ENCODE results near the gene RPS26.
"Not testable (repeated sequence)": the region's sequence is repeated elsewhere in the genome, so short reads cannot be mapped to it uniquely, and the experiment has no call there.

RPS26 gene

DNA sequence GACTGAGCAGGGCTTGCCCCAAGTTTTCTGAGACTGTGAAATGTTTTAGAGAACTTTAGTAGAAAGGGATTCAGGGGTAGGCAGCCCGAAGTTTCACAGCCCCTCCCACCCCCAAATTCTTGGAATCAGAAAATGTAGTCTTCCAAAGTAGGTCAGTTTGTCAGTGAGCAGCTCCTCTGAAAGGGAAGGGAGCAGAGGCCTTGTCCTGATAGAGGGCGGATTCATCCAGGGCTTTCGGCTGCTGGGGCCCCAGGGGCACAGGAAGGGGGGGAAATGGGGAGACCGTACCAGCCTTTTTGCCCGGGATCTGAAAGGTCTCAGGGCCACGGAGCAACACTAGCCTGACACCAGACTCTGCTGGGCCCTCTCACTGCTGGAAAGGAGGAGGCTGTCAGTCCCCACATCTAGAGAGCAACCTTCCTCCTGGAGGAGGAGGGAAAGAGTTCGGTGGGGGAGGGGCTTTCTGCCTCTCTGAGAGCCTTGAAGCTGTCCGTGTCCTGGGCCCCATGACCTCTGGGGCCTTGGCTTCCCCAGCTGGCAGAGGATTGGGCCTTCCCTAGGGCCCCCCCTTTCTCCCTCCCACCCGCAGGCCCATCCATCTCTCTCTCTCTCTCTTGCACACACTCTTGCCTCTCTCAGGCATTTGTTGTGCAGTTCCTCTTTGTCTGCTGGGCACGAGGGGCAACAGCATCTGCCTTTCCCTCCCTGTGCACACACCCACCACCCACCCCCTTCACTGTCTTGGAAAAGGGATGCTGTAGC lies 21.1 kb upstream of the RPS26 start, which contains the start of gene IKZF4:
Gene IKZF4, plus strand, starts transcription at position 621 of the 762 bp plus-strand sequence. CDS start 451 bp downstream, outside the sequence.
- FAIRE-seq (no peak), DNase-seq (ENCODE audit: low spot score) (no peak)

DNA sequence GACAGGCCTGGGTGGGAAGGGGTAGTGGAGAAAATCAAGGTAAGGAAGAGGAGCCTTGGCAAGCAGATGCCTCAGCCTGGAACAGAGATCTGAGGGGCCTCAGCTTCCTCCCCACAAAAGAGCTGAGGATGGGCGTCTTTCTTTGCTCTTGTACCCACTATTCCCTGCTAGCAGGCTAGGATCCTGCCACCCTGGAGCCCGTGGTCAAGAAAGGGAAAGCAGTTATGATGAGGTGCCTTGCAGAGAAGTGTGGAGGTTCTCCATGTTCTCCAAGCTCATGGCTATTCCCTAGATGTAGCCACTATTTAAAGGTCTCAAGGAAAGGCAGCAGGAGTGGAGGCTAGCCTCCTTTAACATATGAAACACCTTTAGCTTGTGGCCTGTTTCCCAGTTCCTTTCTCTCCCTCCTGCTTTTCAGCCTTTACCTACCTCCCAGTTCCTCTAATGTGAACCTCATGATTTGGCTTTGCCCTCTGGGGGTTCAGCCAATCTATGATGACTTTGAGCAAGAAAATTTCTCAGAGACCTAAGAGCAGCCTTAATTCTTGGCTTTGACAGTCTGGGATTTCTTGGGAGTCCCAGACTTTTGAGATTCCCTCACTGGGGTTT lies 19.7 kb upstream of the RPS26 start:
- FAIRE-seq = no peak
- no peak for DNase-seq (ENCODE audit: low spot score)

DNA sequence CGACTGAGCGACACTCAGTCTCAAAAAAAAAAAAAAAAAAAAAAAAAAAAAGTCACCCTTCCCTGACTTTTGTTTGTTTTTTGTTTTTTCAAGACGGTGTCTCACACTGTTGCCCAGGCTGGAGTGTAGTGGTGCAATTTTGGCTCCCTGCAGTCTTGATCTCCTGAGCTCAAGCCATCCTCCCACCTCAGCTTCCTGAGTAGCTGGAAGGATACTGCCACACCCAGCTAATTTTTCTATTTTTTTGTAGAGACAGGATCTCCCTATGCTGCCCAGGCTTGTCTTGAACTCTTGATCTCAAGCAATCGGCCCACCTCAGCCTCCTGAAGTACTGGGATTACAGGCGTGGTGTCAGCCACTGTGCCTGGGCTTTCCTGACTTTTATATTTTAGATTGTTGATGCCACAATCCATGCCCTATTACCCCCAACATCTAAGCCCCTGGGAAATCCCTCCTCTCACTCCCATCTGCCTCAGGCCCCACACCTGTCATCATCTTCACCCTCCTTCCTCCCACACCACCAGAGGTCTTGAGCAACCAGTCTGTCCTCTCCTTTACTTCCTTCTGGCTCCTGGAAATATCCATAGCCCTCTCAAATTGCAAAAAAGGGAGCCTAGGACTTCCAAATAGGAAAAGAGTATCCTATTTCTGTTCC lies 13.1 kb upstream of the RPS26 start:
- DNase-seq (ENCODE audit: low spot score) (no peak), FAIRE-seq (no peak)

DNA sequence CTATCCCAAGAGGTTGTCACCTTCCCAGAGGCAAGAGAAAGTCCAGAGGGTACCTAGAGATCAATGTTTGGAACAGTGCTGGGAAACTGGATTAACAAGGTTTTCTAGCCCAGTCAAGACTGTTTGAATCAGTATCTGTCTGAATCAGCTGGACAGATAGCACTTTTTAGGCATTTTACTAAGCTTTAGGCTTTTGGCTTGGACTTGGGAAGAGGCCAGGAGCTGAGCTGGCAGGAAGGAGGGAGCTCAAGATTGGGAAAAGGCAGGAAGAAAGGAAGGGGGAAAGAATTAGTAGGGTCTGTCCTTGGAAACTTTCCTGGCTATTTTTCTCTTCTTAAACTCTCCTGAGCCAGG lies 12.6 kb upstream of the RPS26 start:
- FAIRE-seq (no peak), DNase-seq (ENCODE audit: low spot score) (no peak)

DNA sequence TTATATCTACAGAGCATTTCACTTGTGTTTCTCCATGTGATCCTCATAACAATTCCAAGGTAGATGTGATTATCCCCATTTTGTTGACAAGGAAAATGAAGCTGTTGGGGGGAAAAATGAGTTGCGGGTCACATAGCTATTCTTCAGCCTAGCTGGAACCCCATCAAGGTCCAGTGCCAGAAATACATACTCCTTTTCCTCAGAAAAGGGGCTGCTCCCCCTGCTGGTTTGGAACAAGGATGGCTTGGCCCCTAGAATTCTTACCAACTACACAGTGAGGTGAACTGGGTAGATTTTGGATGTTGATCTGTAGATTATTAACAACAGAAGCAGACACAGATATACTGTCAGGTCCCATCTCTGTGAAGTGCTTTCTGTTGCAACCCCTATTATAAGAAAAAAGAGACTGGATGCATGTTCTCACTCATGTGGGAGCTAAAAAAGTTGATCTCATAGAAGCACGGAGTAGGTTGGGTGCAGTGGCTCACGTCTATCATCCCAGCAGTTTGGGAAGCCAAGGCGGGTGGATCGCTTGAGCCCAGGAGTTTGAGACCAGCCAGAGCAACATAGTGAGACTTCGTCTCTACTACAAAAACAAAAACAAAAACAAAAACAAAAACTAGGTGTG lies 11.9 kb upstream of the RPS26 start:
- DNase-seq (ENCODE audit: low spot score) = peak; percentile 47
- no peak for FAIRE-seq

DNA sequence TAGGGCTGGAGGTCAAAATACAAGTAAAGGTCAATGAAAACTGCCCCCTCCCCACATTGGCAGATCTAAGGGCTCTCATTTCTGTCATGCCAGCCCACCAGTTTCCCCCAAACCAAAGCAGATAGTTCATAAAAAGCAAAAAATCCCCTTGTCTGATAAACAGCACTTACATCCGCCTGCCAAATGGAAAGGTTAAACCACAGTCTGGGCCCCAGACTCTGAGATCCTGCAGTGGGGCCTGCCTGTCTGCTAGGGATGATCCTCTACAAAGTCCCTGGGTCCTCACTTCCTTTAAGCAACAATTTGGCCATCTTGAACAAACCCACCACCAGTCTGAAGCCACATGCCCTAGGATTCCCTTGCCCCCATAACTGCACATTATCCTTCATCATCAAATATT lies 9.7 kb upstream of the RPS26 start:
- DNase-seq (ENCODE audit: low spot score) (no peak), FAIRE-seq (no peak)

DNA sequence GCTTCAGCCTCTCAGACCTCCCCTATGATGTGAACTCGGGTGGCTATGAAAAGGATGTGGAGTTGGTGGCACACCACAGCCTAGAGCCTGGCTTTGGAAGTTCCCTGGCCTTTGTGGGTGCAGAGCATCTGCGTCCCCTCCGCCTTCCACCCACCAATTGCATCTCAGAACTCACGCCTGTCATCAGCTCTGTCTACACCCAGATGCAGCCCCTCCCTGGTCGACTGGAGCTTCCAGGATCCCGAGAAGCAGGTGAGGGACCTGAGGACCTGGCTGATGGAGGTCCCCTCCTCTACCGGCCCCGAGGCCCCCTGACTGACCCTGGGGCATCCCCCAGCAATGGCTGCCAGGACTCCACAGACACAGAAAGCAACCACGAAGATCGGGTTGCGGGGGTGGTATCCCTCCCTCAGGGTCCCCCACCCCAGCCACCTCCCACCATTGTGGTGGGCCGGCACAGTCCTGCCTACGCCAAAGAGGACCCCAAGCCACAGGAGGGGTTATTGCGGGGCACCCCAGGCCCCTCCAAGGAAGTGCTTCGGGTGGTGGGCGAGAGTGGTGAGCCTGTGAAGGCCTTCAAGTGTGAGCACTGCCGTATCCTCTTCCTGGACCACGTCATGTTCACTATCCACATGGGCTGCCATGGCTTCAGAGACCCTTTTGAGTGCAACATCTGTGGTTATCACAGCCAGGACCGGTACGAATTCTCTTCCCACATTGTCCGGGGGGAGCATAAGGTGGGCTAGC lies 7.0 kb upstream of the RPS26 start:
- no peak for DNase-seq (ENCODE audit: low spot score)
- FAIRE-seq = no peak

DNA sequence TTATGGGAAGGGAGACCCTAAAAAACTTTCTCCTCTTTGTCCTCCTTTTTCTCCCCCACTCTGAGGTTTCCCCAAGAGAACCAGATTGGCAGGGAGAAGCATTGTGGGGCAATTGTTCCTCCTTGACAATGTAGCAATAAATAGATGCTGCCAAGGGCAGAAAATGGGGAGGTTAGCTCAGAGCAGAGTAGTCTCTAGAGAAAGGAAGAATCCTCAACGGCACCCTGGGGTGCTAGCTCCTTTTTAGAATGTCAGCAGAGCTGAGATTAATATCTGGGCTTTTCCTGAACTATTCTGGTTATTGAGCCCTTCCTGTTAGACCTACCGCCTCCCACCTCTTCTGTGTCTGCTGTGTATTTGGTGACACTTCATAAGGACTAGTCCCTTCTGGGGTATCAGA lies 4.6 kb upstream of the RPS26 start:
- no peak for FAIRE-seq

DNA sequence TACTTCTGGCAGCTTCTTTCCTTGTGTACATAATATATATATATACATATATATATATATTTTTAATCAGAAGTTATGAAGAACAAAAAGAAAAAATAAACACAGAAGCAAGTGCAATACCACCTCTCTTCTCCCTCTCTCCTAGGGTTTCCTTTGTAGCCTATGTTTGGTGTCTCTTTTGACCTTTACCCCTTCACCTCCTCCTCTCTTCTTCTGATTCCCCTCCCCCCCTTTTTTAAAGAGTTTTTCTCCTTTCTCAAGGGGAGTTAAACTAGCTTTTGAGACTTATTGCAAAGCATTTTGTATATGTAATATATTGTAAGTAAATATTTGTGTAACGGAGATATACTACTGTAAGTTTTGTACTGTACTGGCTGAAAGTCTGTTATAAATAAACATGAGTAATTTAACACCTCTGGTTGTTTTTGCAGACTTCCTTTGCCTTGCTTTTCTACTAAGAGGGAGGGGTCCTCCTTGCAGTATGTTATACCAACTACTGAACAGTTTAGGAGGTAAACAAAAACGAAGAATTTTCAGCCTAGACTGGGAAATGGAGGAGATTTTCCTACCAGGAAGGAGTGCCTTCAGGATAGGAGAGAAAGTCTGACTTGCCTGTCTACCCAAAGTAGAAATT lies 3.6 kb upstream of the RPS26 start:
- no peak for FAIRE-seq
- no peak for DNase-seq (ENCODE audit: low spot score)

More for the DNA sequence above, 4.6 kb upstream of the RPS26 start:
- DNase-seq (ENCODE audit: low spot score) = no peak

DNA sequence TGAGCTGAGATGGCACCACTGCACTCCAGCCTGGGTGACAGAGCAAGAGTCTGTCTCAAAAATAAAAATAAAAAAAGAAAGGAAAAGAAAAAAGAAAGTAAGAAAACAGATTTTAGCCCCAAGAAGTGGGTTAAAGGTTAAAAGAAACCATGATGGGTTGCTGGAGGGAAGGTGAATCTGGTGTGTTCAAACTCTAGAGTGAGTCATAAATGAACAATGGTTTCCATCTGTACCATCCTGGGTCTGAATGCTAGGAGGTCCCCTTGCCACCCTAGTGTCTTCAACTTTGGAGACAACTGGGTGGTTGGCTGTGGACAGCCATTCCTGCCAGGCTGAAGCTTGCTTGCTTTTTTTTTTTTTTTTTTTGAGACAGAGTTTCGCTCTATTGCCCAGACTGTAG lies 1.6 kb upstream of the RPS26 start:
- DNase-seq (ENCODE audit: low spot score) (no peak), FAIRE-seq (no peak)

DNA sequence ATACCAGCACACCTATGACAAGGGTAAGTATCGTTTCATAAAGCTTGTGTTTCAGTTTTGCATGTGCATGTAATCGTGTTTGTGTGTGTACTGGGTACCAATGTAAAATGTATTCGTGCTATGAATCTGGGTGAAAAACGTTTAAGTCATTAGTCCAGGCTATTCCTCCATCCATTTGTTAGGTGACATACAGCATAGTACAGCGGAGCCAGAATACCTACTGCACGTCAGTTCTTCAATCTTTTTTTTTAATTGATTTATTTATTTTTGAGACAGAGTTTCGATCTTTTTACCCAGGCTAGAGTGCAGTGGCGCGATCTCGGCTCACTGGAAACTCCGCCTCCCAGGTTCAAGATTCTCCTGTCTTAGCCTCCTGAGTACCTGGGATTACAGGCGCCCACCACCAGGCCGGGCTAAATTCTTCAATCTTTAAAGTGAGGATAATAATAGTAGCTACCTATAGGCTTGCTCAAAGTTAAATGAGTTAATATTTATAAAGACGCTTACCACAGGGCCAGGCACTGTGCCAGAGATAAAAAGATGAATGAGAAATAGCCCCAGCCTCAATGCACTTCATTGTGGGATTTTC lies 661 bp upstream of the RPS26 start:
- FAIRE-seq (no peak), DNase-seq (ENCODE audit: low spot score) (no peak)

DNA sequence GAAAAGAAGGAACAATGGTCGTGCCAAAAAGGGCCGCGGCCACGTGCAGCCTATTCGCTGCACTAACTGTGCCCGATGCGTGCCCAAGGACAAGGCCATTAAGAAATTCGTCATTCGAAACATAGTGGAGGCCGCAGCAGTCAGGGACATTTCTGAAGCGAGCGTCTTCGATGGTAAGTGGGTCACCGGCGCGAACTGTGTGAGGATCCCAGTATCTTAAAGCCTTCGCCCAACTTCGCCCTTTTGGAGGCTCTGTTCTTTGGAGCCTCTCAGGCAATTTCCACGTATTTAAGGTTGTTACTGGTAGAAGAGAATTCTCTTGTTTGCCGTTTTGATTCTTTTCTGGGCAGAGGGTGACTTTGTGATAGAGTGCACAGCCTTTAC lies 704 bp downstream of the RPS26 start:
- DNase-seq (ENCODE audit: low spot score) = not testable (repeated sequence)

DNA sequence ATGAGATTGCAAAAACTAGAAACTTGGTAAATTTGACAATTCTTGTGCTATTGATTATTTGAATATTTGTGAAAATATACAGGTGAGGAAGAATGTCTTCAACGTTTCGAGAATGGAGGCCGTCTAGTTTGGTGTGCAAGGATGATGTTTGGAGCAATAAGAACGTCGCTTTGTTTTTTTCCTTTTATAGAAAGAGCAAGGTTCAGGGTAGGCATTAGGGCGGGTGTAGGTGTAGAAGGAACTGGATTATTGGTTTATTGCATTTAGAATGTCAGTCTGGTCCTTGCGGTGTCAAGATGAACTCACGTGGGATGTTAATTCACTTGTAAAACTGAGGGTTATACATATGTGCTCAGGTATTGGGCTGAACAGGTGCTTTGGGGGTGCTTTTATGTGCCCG lies 1.1 kb downstream of the RPS26 start:
- FAIRE-seq (no peak), DNase-seq (ENCODE audit: low spot score) (no peak)

More for the DNA sequence above, 704 bp downstream of the RPS26 start:
- FAIRE-seq = not testable (repeated sequence)

DNA sequence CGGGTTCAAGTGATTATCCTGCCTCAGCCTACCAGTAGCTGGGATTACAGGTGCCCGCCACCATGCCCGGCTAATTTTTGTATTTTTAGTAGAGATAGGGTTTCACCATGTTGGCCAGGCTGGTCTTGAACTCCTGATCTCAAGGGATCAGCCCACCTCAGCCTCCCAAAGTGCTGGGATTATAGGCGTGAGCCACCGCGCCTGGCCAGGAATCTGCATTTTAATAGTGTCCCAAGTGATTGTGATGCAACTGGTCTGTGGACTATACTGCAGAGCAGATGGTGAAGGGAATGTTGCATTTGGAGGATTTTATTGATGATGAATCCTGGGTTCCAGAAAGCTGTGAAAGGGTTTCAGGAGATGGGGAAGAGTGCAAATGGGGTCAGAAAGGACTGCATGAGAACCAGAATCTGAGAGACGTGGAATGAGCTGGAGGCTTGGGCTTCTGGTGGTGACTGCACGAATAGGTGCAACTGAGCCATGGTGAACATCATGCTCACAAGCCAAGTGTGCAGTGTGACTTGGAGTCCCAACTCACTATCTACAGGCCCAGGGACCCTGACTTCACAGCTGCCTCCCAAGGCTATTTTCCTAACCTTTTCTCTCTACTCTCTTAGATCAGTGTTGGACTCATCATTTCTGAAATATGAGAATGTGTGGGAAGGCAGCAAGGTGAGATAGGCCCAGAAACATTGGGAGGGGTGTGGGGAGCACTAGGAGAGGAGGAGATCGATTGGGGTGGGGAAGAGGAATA lies 4.5 kb downstream of the RPS26 start:
- DNase-seq (ENCODE audit: low spot score) = no peak
- no peak for FAIRE-seq

DNA sequence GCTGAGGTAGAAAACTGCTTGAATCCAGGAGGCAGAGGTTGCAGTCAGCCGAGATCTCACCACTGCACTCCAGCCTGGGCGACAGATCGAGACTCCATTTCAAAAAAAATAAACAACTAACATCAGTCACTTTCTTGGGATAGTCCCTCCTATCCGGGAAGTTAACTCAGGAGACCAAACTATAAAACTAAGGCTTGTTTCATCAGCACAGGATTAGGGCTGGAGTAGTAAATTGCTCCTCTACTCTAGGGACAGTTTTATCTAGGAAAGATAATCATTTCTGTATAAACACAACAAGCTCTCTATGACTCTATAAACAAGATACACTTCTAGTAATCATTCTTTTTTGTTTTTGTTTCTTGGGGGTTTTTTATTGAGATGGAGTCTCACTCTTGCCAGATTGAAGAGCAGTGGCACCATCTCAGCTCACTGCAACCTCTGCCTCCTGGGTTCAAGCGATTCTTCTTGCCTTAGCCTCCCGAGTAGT lies 11.7 kb downstream of the RPS26 start:
- DNase-seq (ENCODE audit: low spot score) (no peak), FAIRE-seq (no peak)

DNA sequence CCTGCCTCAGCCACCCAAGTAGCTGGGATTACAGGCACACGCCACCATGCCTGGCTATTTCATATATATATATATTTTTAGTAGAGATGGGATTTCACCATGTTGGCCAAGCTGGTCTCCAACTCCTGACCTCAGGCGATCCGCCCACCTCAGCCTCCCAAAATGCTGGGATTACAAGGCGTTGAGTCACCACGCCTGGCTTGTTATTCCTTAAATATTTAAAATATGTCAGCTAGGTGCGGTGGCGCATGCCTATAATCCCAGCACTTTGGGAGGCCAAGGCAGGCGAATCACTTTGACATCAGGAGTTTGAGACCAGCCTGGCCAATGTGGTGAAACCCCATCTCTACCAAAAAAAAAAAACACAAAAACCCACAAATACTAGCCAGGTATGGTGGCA lies 18.2 kb downstream of the RPS26 start:
- not testable (repeated sequence) for DNase-seq (ENCODE audit: low spot score); FAIRE-seq

DNA sequence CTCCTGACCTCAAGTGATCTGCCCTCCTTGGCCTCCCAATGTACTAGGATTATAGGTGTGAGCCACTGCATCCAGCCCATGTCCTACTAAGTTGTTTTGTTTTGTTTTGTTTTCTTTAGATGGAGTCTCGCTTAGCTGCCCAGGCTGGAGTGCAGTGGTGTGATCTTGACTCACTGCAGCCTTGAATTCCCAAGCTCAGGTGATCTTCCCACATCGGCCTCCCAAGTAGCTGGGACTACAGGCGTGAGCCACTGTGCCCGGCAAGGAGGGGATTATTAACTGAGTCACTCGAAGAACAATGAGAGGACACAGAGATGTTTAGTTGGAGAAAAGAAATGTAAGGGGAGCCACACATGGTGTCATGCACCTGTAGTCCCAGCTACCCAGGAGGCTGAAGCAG lies 20.3 kb downstream of the RPS26 start:
- no peak for FAIRE-seq
- DNase-seq (ENCODE audit: low spot score) = no peak

DNA sequence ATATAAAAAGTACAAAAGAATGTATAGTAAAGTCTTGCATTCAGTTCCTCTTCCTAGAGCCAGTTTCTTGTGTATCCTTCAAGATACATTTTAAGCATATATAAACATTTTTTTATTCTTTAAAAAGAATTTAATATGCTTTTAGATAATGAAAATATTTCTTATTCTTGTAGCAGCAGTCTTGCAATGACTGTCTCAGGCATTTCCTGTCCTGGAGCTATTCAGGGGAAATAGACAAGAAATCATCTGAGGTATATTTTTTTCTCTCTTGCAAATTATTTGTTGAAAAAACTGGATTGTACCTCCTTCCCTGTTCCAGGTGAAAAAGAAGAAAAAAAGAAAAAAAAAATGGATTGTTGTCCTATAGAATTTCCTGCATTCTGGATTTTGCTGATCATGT lies 21.3 kb downstream of the RPS26 start:
- FAIRE-seq = no peak

DNA sequence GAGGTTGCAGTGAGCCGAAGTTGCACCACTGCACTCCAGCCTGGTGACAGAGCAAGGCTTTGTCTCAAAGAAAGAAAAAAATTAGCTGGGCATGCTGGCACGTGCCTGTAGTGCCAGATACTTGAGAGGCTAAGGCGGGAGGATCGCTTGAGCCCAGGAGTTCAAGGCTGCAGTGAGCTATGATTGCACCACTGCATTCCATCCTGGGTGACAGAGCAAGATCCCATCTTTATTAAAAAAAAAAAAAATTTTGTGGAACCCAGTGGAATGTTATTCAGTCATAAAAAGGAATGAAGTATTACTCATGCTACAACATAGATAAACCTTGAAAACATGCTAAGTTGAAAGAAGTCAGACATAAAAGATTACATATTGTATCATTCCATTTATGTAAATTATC lies 29.9 kb downstream of the RPS26 start:
- no peak for FAIRE-seq
- no peak for DNase-seq (ENCODE audit: low spot score)

More for the DNA sequence above, 21.3 kb downstream of the RPS26 start:
- DNase-seq (ENCODE audit: low spot score) = no peak

DNA sequence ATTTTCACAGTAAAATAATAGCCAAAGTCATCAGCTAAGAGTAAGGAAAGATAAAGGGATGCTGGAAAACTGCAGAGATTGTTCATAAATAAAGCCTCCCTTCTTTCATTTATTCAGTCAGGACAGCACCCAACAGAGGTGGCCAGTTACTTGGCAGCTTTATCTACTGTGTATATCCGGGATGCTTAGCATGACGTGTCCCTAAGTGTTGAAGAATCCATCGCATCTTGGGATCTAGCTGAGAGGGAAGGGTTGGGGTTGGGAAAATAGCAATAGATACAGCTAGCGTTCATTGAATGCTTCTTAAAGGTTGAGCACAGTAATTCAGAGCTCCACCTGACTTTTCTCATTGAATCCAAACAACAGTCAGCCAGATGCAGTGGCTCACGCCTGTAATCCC lies 32.7 kb downstream of the RPS26 start:
- FAIRE-seq (no peak), DNase-seq (ENCODE audit: low spot score) (no peak)

Measured in urothelium cell line (cell line).